Raji (cell line): ENCODE measurements around the gene MAP3K4.
A peak's percentile ranks its signal among the peaks of the same experiment; 100 is the strongest.

Experiments
- POLR2A ChIP-seq: IDR thresholded peaks from 2 replicates; pipeline ENCODE4 v1.6.1; 2011; ENCODE audit warnings: low read depth, low read length, control low read depth; ENCODE audit not compliant: insufficient read depth

Gene MAP3K4

DNA sequence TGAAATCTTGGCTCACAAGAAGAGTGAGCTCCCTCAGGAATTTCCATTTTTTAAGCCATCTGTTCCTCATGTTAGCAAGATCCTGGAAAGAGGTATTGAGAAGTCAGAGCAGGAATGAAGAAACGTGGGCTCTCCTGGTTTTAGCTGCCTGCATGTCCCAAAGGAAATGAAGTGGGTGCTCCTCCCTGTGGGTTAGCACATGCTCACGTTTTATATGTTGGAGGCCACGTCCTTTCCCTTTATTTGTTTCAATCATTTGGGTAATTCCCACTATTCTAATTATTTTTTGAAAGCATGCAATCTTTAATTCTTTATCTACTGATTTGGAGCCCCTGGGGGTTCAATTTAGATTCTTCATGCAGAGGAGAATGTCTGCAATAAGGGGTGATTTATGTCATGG lies 4.3 kb upstream of the MAP3K4 start:
- no peak for TF ChIP-seq POLR2A

DNA sequence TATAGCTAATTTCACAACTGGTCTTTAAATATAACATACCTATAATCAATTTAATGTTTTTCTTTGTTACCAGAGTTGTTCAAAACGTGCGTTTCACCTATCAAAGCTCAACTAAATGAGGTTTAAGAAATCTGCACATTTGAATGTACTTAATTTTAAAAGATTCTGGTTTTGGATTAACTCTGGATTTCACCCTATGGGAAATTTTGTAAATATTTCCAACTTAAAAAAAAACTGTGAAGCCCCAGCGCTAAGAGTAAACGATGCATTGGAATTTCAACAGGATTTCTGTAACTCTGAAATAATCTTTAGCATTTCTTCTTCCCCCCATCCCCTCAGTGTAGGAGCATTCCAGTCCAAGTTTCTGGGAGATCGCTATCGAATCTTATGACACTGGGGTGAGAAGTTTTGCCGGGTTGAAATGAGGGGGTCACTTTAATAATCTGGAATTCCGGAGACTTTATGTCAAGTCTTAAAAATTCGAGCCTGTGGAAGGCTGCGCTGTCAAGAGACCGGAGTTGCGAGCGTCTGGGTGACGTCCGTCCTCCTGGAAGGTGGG lies 643 bp upstream of the MAP3K4 start:
- no peak for TF ChIP-seq POLR2A

DNA sequence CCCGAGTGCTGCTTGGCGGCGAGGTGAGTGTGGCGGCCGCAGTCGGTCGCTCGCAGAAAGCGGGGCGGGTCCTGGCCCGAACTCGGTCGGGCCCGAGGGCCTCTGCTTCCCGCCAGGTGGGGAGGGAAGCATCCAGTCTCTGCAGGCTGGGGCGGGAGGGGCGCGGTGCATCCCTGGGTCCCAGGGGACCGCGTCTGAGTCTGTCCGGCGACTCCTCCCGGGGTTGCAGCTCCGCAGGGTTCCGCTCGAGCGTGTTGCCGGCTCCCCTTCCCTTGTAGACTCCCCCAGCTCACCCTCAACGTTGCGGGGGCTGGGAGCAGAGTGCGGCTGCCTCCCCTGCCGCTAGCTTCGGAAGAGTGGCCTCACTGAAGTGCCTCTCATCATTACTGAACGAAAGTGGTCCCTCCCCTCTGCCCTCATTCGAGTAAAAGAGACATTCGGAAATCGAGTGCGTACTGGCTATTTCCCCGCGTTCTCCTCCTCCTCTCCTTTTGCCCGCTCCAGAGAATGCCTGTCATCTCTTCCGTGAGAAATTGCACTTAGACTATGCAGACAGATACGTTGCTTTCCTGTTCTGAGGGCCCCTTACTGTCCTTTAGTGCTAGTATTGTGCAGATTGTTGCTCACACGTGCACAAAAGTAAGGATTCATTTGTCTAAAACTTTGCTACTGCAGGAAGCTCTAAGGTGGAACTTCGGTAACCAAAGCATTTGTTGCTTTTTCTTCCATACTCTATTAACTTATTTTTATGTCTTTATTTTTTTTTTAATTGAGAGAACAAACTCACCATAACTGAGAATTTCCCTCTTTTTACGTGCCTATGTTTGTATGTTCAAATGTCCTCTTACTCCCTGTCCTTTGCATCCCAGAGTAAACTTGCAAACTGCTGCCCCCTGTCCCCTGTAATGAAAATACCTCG lies 751 bp downstream of the MAP3K4 start:
- peak; percentile 70 for TF ChIP-seq POLR2A

DNA sequence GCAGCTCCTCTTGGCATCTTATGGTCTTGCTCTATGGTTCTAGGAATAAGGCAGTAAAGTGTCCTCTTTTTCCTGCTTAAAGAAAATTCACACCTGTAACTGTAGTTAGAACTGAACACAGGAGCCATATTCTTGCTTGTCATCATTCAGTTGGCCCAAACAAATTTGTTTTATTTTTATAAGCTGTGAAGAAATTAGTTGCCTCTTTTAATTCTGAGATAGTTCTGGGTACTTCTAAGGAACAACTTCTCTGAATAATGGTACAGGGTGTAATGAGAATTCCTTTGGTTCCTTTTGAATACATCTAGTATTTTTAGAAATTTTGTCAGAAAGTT lies 1.4 kb downstream of the MAP3K4 start:
- TF ChIP-seq POLR2A: no peak

DNA sequence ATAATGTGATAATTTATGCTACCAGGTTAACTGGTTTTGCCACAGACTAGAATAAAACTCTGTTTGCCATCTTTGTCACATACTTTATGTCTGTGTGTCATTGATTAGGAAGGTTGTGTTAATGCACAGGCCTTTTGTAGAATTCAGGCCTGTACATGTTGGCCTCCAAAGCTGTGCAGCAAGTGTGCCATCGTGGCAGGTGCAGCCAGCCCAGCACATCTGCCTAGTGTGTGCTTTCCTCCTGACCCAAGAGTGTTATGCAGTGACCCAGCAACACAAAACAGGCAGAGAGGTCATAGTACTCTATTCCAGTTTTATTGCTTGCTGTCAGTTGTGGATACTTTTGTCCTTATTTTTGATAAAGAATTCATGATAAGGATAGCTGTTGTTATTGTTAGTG lies 3.7 kb downstream of the MAP3K4 start:
- no peak for TF ChIP-seq POLR2A

DNA sequence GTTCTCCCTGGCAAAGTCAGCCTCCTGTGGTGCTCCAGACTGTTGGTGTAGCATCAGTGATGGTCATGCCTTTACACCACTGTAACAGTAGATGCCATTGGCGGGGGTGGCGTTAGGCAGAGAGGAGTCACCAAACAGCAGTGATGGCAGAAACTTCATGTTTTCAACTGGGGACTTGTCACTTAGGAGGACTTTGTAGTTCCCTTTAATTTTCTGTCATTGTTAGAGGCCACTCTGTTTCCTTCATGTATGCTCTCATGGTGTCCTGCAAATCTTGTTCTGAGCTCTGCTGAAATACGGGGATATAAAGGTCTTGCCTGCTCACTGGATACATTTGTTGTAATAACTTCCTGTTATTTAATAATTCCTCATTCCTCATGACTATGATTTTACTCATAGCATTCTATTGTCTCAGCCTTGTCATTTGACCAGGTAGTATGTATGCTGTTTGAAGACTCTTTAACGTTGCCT lies 4.6 kb downstream of the MAP3K4 start:
- no peak for TF ChIP-seq POLR2A

DNA sequence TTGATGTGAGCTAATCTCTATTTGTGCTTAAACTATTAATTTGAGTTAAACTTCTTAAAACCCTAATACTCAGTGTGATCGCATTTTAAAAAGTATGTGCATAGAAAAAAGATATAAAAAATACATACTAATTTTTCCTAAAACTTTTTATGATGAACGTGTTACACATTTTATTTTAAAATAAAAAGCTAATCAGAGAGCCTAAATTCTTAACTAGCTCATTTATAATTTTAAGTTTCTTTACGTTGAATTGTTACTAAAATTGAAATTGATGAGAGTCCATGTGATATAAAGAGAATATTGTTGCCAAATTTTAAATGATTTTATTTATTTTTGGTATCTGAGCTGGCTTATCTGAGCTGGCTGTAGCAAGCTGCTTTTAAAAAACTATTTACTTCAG lies 6.6 kb downstream of the MAP3K4 start:
- TF ChIP-seq POLR2A: no peak

DNA sequence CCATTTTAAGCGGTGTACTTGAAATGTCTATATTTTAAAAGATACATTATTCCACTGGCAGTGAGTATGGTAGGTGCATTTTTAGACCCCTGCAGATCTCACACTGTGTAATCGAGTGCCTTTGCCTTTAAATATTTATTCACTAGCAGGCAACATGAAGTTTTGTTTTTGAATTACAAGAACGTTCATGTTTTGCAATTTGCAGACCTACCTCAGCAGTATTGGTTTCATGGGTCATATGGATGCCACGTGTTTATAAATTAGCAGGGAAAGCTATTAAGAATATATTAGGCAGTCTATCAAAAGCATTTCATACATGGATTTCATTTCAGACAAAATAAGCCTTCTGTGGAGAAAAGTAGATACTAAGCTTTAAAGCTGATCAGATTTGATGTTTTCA lies 7.2 kb downstream of the MAP3K4 start:
- no peak for TF ChIP-seq POLR2A

DNA sequence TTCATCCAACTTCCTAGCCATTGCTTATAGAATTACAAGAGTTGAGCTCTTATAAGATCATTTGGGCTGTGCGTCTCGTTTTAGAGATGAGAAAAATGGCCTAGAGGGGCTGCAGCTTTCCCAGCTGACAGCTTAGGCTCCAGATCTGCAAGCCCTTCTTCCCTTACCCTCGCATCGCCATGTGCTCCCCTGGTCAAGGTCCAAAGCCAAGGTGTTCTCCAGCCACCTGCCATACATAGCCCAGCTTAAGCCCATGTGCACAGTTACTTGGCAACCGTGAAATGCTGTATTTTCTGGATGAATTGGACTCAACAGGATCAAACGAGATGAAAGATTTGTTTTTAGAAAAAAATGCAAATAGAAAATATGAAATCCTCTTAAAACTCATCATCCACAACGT lies 7.9 kb downstream of the MAP3K4 start:
- TF ChIP-seq POLR2A: no peak

DNA sequence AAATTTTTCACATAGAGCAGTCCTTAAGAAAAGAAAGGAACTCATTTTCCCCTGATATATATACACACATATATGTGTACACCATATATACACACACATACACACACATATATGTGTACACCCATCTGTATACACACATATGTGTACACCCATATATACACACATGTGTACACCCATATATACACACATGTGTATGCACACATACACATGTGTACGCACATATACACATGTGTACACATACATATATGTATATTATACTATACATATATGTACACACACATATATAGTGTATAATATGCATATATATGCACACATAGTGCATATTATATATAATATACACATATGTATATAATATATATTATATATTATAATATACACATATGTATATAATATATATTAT lies 9.1 kb downstream of the MAP3K4 start:
- no peak for TF ChIP-seq POLR2A

DNA sequence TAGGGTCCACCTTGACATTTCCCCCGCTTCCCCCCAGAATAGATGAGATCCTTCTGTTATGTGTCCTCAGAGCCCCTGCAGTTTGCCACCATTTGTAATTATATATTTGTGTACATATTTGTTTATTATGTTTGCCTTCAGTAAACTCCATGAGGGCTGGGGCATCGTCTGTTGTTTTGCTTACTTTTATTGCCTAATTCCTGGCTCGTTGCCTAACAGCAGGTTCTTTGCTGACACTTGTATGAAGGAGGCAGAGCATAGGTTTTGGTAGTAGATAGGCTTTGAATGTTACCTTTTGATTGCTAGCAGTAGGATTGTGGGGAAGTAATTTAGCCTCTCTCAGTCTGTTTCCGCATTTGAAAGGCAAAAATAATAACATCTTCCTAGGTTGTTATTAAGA lies 9.9 kb downstream of the MAP3K4 start:
- TF ChIP-seq POLR2A: no peak

DNA sequence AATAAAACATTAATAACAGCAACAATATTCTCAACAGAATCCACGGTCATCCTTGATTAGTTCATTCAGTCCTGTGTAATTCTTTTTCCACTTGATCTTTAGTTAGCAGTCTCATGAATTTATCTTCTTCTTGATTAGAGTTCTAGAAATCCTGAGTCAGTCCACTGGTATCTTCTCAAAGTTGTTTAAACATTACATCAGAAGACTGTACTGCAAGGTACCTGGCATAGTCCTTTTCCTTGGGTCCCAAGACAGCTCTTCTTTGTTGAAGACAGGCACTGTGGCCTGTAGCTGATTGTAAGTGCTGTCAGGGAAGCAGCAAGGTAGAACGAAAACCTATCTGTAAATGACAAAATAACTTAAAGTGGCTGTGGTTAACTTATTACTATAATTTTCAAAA lies 11.8 kb downstream of the MAP3K4 start:
- TF ChIP-seq POLR2A: no peak

DNA sequence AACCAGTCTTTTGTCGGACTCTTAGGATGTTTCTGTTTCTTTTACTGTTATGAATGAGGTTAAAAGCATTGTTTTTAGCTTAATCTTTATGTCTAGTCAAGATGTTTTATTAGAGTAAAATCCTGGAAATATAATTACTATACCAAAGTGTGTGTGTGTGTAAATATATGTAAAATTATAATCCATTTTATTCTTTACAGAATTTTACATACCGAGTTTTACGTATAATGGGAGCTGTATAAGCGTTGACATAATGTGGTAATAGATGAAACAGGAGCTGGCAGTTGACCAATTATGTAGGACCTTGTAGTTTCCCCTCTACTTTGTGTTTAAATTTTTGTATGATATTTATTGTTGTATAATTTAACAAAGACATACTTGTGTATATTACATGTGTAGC lies 16.7 kb downstream of the MAP3K4 start:
- TF ChIP-seq POLR2A: no peak

DNA sequence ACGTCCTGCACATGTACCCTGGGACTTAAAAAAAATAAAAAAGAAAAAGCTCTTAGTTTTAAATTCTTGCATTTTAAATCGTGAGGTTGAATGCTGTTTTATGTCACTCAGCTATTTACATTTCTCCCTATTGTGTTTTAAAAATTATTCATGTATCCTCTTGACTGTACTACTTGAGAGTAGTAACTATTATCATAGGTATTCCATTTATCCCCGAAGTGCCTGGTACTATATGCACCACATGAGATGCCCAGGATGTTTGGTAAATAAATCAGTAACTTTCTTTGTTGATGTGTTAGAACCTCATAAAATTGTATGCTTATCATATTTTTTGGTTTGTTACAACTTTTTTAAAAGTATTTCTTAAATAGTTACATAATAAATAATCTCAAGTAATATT lies 18.4 kb downstream of the MAP3K4 start:
- no peak for TF ChIP-seq POLR2A

DNA sequence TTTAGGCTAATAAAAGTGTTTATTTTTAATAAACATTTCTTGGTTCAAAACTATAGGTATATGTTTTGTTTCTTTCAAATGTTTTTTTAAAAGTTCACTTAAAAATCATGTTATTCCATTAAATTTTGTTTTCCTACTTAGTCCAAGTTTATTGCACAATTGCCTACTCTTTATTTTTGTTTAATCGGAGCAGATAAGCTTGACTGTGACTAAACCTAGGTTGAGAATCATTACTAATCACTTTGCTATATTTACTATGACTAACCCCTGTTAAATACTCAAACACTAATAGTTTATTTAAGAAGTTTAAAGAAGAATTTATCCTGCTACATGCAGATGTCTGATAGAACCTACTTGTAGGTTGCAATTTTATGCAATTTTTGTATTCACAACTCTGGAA lies 18.8 kb downstream of the MAP3K4 start:
- TF ChIP-seq POLR2A: no peak
